Stomach (tissue), 4 donors: ENCODE results near the gene IGFBP4.

Source experiments
- POLR2A ChIP-seq, 4 donors: fragments of 450-650 bp; IDR thresholded peaks; one replicate each; pipeline ENCODE4 v1.6.1; 2016; ENCODE audit warnings: antibody characterized with exemption in 4 of 4, control low read depth in 2 of 4, mild to moderate bottlenecking in 1 of 4, moderate library complexity in 1 of 4
- POLR2AphosphoS5 ChIP-seq, 3 donors: sonication (generic); formaldehyde crosslinking; IDR thresholded peaks; one replicate each; pipeline ENCODE4 v1.6.1; 2016; ENCODE audit warnings: antibody characterized with exemption in 3 of 3

- TF ChIP-seq POLR2AphosphoS5 (IDR thresholded peaks at IDR 0.05) = no peak
- no peak for TF ChIP-seq POLR2A (IDR thresholded peaks at IDR 0.05)
These were observed 30.4 kb upstream of the IGFBP4 start for GRCh38 chr17:40412880-40413279.
